ENCODE results near the gene SNRNP70. TPM values are rescaled to one million over a fixed set of nuclear protein-coding genes. Genes with fewer than 3 reads are reported as not detected.
"Not testable (repeated sequence)": the region's sequence is repeated elsewhere in the genome, so short reads cannot be mapped to it uniquely, and the experiment has no call there.

Gene SNRNP70
- total RNA-seq, 1 donor from 2014 or later, result 115 TPM

- no peak for TF ChIP-seq CTCF (IDR thresholded peaks at IDR 0.05; ENCODE audit: borderline replicate concordance)
- intact Hi-C loops (cut with micrococcal nuclease), result no loop called here
These were observed 35.6 kb downstream of the SNRNP70 start for GRCh38 chr19:49120868-49121267.

GRCh38 chr19:49121841-49122240 is 36.6 kb downstream of the SNRNP70 start:
- H3K27ac ChIP-seq (replicated peaks); H3K36me3 ChIP-seq; H3K27me3 ChIP-seq (ENCODE audit: low read depth); H3K9me3 ChIP-seq (replicated peaks); DNase-seq; intact Hi-C loops (cut with micrococcal nuclease); H3K4me3 ChIP-seq: not testable (repeated sequence)
- peaks cover 35% of the 10 kb centered on the region for H3K4me1 ChIP-seq

More at GRCh38 chr19:49120868-49121267, 35.6 kb downstream of the SNRNP70 start:
- Histone ChIP-seq H3K9me3 (replicated peaks) (no peaks in the 10 kb centered on the region), H3K4me1 (peaks cover 35% of the 10 kb centered on the region), H3K27ac (replicated peaks) (no peak overlapping the region), H3K4me3 (no peak overlapping the region), H3K36me3 (no peaks in the 10 kb centered on the region), H3K27me3 (ENCODE audit: low read depth) (no peaks in the 10 kb centered on the region)
- DNase-seq, result no peak

- H3K4me3 ChIP-seq; H3K9me3 ChIP-seq (replicated peaks); H3K27ac ChIP-seq (replicated peaks); H3K27me3 ChIP-seq (ENCODE audit: low read depth); DNase-seq; intact Hi-C loops (cut with micrococcal nuclease); H3K36me3 ChIP-seq: not testable (repeated sequence)
- H3K4me1 ChIP-seq, result peaks cover 30% of the 10 kb centered on the region
These were observed 38.0 kb downstream of the SNRNP70 start for GRCh38 chr19:49123285-49123684.

GRCh38 chr19:49125025-49125731 is 39.9 kb downstream of the SNRNP70 start:
- Histone ChIP-seq H3K36me3 (no peaks in the 10 kb centered on the region), H3K27ac (replicated peaks) (peak overlapping the region; percentile 16), H3K9me3 (replicated peaks) (no peaks in the 10 kb centered on the region), H3K4me3 (peak overlapping the region; percentile 19), H3K27me3 (ENCODE audit: low read depth) (no peaks in the 10 kb centered on the region), H3K4me1 (peaks cover 23% of the 10 kb centered on the region)
- TF ChIP-seq CTCF (IDR thresholded peaks at IDR 0.05; ENCODE audit: borderline replicate concordance), result no peak
- no peak for DNase-seq
- intact Hi-C loops (cut with micrococcal nuclease), result no loop called here

- no peak for DNase-seq
- no peak for TF ChIP-seq CTCF (IDR thresholded peaks at IDR 0.05; ENCODE audit: borderline replicate concordance)
- intact Hi-C loops (cut with micrococcal nuclease), result no loop called here
- Histone ChIP-seq H3K4me1 (peaks cover 20% of the 10 kb centered on the region), H3K36me3 (no peaks in the 10 kb centered on the region), H3K4me3 (no peak overlapping the region), H3K27ac (replicated peaks) (no peak overlapping the region), H3K27me3 (ENCODE audit: low read depth) (no peaks in the 10 kb centered on the region), H3K9me3 (replicated peaks) (no peaks in the 10 kb centered on the region)
These were observed 41.3 kb downstream of the SNRNP70 start for GRCh38 chr19:49126575-49126974.

GRCh38 chr19:49127225-49127624 is 42.0 kb downstream of the SNRNP70 start:
- DNase-seq; H3K27me3 ChIP-seq (ENCODE audit: low read depth); H3K27ac ChIP-seq (replicated peaks); H3K9me3 ChIP-seq (replicated peaks); H3K36me3 ChIP-seq; intact Hi-C loops (cut with micrococcal nuclease): not testable (repeated sequence)
- Histone ChIP-seq H3K4me3 (peak overlapping the region; percentile 56), H3K4me1 (peaks cover 20% of the 10 kb centered on the region)

- DNase-seq, result peak; percentile 95
- Histone ChIP-seq H3K4me1 (peaks cover 20% of the 10 kb centered on the region), H3K9me3 (replicated peaks) (no peaks in the 10 kb centered on the region), H3K4me3 (peak overlapping the region; percentile 56), H3K27me3 (ENCODE audit: low read depth) (no peaks in the 10 kb centered on the region), H3K27ac (replicated peaks) (peak overlapping the region; percentile 81), H3K36me3 (no peaks in the 10 kb centered on the region)
- intact Hi-C loops (cut with micrococcal nuclease), result no loop called here
- peak; percentile 38 for TF ChIP-seq CTCF (IDR thresholded peaks at IDR 0.05; ENCODE audit: borderline replicate concordance)
These were observed 42.7 kb downstream of the SNRNP70 start for GRCh38 chr19:49127674-49128544.
